HG02840 (cell line): ENCODE data around the gene PASK.

Experiments
- ATAC-seq: cut with Tn5 transposase; IDR thresholded peaks from one replicate; pipeline ENCODE4 v1.9.1; 2021; ENCODE audit warnings: mild to moderate bottlenecking, moderate library complexity, moderate number of reproducible peaks; ENCODE audit not compliant: unreplicated experiment, low FRiP score

PASK gene

GRCh38 chr2:241069821-241070281 is 79.4 kb downstream of the PASK start:
- no peak for ATAC-seq

GRCh38 chr2:241068942-241069810 is 80.1 kb downstream of the PASK start:
- no peak for ATAC-seq

- ATAC-seq, result no peak
Observed at GRCh38 chr2:241068136-241068941, 80.9 kb downstream of the PASK start.

- no peak for ATAC-seq
Observed at GRCh38 chr2:241067501-241068135, 81.7 kb downstream of the PASK start.

GRCh38 chr2:241066893-241067341 is 82.4 kb downstream of the PASK start:
- ATAC-seq, result no peak

GRCh38 chr2:241066171-241066892 is 82.9 kb downstream of the PASK start:
- ATAC-seq, result no peak

DNA sequence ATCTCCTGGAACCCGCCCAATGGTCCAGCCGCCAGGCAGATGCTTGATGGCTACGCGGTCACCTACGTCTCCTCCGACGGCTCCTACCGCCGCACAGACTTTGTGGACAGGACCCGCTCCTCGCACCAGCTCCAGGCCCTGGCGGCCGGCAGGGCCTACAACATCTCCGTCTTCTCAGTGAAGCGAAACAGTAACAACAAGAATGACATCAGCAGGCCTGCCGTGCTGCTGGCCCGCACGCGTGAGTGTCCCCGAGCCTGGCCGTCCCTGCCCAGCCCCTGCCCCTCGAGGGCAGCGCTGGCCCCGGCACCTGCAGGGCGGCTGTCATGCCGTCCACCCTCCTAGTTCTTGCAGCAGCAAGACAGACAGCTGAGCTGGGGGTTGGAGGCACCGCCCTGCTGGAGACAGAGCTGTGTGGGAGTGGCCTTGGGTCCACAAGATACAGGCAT is 83.9 kb downstream of the PASK start:
- ATAC-seq, result no peak

GRCh38 chr2:241064802-241065354 is 84.4 kb downstream of the PASK start:
- ATAC-seq, result no peak

GRCh38 chr2:241064008-241064801 is 85.1 kb downstream of the PASK start:
- no peak for ATAC-seq

GRCh38 chr2:241063587-241063986 is 85.7 kb downstream of the PASK start:
- ATAC-seq, result no peak

- no peak for ATAC-seq
Observed at GRCh38 chr2:241063093-241063551, 86.2 kb downstream of the PASK start.

DNA sequence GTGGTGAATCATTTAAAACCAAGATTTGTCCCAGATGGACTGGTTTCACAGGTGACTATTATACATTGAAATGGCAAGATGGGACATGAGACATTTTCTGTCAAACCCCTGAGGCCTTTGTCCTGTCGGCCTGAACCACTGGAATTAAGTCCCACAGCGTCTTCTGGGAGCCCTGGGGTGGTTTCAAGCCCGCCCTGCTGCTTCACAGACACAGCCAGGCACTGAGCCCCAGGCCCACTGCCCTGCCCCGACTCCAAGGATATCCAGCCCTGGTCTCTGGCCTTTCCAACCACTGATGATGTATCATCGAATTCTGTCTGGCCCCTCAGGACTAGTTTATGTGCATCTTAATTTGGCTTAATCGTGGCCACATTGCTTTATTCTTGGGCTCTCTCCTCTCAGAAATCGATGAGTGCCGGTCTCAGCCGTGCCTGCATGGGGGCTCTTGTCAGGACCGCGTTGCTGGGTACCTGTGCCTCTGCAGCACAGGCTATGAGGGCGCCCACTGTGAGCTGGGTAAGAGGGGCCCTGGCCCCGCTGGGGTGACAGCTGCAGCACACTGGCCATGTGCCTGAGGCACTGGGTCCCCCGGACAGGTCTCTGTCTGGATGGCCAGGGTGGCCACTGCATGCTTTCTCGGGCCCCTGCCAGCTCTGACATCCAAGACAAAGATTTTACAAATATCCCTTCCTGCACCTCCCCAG is 86.7 kb downstream of the PASK start:
- no peak for ATAC-seq

DNA sequence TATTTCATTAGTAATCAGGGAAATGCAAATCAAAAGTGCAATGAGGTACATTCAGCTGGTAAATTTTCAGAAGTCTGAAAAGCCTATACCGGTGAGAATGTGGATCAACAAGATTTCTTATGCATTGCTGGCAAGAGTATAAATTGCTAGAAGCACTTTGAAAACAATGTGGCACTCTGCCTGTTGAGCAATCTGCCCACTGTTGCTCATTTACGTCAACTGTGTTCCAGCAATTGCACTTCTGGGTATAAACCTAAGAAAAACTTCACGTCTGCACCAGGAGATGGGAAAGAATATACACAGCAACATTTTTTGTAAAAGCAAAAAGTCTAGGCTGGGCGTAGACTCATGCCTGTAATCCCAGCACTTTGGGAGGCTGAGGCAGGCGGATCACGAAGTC is 88.0 kb downstream of the PASK start:
- no peak for ATAC-seq
